Skeletal muscle cell (primary cell): ENCODE results near the gene PXMP2.
A peak's percentile ranks its signal among the peaks of the same experiment; 100 is the strongest.

Source experiments
- DNase-seq: peaks from one replicate; pipeline ENCODE4 v3.0.0-alpha.2; 2010; ENCODE audit warnings: low read depth
- H3K4me3 ChIP-seq: 2 replicates; pipeline ENCODE4 v1.5.1; 2011; ENCODE audit warnings: low read depth, mild to moderate bottlenecking, control low read depth, low read length, moderate library complexity

Gene PXMP2

GRCh38 chr12:132719141-132719953 is 32.0 kb downstream of the PXMP2 start:
- no peak overlapping the region for H3K4me3 ChIP-seq
- no peak for DNase-seq

DNA sequence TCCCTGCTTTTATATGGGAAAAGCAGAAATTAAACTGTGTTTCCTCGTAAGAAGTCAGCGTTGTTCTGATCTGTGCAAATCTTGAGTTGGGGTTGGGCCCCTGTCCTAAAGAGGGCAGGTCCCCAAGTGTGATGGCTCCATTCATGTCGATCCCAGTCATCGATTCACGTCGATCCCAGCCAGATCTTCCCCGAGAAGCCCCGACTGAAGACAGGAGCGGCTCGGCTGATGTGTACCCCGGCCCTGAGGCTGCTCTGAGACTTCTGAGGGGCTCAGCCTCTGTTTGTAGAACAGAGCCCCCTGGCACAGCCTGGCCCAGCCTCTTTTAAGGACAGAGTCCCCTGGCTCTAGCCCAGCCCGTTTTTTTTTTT is 32.6 kb downstream of the PXMP2 start:
- H3K4me3 ChIP-seq = no peak overlapping the region
- no peak for DNase-seq

DNA sequence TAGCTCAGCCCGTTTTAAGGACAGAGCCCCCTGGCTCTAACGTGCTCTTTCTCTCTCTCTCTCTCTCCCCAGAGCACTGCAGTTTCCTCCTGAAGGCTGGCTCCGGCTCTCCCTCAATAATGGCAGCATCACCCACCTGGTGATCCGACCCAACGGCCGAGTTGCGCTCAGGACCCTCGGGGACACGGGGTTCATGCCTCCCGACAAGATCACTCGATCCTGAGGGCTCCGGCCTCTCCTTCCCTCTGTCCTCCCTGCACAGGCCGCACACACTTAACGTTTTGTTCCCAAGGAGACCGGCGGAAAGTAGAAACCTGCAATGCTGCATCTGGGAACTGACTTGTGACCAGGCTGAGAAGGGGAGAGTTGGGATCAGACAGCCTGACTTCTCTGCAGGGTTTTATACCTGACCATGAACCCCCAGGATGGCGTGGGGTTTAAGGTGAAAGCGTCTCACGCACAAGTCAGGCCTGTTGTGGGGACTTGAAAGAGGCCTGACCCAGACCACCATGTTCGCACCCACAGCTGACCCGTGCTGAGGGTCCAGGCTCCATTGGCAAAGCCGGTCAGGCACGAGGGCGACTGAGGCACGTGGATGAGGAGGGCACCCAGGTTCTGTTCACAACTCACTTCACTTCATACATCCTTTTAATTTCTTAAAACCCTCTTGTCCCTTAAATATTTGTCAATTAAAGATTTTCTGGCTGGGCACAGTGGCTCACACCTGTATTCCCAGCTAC is 33.4 kb downstream of the PXMP2 start:
- no peak for DNase-seq
- no peak overlapping the region for H3K4me3 ChIP-seq

DNA sequence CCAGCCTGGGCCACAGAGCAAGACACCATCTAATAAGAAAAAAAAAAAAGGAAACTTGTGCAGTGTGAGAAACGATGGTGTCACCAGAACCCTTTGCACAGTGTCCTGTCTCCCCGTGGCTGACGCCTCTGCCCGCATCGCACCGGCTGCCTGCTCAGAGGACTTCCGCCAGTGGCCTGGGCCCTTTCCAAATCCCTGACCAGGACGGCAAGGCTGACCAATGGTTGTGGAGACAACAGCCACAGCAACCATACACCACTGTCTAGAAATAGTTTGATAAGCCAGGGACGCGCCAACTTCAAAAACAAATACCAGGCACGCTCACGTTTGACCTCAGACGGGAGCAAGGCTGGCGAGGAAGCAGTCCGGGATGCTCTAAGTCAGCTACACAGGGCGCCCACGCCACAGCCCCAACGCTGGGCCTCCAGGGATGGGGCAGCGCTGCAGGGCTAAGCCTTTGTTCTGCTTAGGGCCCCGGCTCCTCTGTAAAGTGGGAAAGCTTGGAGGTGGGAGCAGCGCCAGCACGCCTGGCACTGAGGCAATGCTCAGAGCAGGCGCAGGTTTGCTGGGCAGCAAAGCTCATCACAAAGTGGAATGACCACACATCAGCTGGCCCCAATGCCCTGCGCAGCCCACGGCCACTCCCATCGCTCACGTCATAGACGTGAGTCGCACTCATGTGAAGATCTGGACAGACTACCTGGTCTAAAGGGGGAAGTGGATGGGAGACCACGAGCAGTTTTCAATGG is 35.8 kb downstream of the PXMP2 start:
- DNase-seq = no peak

DNA sequence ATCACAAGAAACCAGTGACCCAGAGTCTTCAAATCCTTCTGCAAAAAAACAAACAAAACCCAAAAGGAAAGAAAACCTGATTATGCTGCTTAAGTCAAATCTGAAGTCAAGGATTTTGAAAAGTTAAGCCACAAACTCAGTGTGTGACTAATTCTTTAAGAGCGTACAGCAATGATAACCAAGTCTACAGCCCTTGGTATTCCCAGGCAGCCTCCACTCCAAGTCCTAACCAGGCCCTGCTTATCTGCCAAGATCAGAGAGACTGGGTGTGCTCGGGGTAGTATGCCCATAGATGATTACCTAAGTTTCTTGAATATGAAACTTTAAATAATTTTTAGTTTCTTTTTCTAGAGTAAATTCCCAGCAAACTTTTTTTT is 36.4 kb downstream of the PXMP2 start:
- H3K4me3 ChIP-seq = no peak overlapping the region
- DNase-seq = no peak

More for the DNA sequence above, 35.8 kb downstream of the PXMP2 start:
- no peak overlapping the region for H3K4me3 ChIP-seq

- DNase-seq = peak; percentile 3
- H3K4me3 ChIP-seq = no peak overlapping the region
Observed at GRCh38 chr12:132724506-132725241, 37.3 kb downstream of the PXMP2 start.

- DNase-seq = no peak
- no peak overlapping the region for H3K4me3 ChIP-seq
Observed at GRCh38 chr12:132726386-132726785, 39.0 kb downstream of the PXMP2 start.

DNA sequence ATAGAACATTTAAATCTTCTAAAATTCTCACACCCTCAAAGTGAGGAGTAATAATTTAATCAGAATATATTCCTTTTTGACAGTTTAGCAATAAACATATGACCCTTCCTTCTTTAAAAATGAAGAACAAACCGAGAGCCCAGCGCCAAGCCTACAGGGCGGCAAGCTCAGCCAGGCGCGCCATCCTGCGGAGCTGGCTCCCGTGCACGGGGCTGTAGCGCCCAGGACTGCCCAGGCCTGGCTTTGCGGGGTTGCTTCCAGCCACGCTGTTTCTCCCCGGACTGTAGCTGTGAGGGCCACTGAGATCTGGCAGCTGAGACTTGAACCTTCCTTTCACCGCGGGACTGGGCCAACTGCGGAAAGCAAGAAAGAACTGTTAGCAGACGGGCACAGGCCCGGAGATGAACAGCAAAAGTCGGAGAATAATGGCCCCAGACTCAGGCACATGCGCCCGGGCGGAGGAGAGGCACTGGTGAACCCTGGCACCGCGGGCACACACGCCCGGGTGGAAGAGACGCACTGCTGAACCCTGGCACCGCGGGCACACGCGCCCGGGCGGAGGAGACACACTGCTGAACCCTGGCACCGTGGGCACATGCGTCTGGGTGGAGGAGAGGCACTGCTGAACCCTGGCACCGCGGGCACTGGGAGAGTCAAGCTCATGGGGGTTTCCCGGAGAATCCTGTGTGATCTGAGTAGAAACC is 39.9 kb downstream of the PXMP2 start:
- H3K4me3 ChIP-seq = no peak overlapping the region
- DNase-seq = no peak

DNA sequence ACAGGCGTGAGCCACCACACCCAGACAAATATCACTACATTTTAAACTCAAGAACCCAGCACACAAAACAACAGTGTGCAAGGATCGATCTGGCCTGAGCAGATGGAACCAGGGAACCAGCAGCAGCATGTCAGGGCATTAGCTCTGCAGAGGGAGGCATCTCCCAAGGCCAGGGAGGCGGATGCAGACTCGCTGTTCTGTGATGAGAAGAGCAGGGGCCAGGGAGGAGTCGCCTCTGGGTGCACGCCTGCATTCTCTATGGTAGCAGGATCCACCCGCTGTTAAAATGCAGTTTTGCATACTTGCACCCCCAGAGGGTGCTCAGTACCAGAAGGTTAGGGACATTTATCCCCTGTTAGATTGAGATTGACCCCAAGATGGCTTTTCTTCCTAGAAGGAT is 41.1 kb downstream of the PXMP2 start:
- no peak for DNase-seq
- H3K4me3 ChIP-seq = no peak overlapping the region

GRCh38 chr12:132729541-132730320 is 42.3 kb downstream of the PXMP2 start:
- H3K4me3 ChIP-seq = no peak overlapping the region
- no peak for DNase-seq

- DNase-seq = no peak
- H3K4me3 ChIP-seq = no peak overlapping the region
Observed at GRCh38 chr12:132730353-132730752, 43.0 kb downstream of the PXMP2 start.

DNA sequence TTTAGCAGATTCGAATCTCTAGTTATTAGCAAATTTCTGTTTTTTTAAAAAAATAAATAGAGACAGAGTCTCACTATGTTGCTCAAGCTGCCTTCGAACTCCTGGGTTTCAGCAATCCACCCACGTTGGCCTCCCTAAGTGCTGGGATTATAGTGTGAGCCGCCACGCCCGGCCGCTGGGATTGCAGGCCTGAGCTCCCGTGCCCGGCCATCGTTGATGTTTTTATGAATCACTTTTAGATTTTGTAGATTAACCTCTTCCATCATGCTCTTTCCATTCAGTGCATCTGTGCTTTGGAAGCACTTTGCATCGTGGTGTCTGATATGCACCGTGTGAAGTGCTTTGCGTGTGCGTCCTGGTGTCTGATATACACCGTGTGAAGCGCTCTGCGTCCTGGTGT is 44.2 kb downstream of the PXMP2 start:
- DNase-seq = no peak
- no peak overlapping the region for H3K4me3 ChIP-seq

DNA sequence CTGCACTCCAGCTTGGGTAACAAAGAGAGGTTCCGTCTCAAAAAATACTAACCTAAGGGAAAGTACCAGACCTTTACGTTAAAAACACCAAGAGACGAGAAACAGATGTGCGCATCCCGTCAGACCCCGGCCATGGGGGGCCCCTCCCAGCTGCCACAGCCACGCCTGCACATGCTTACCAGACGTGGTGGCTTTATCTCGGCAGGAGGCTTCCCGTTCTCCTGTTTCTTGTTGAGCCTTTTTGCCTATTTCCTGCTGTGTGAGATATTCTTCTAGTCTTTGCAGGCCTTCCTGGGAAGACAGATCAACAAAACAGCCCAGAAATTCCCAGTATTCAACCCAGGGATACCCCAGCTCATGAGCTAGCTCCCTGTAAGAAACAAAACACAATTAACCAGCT is 46.8 kb downstream of the PXMP2 start:
- no peak for DNase-seq
- no peak overlapping the region for H3K4me3 ChIP-seq

GRCh38 chr12:132735496-132735895 is 48.1 kb downstream of the PXMP2 start:
- H3K4me3 ChIP-seq = no peak overlapping the region
- no peak for DNase-seq

DNA sequence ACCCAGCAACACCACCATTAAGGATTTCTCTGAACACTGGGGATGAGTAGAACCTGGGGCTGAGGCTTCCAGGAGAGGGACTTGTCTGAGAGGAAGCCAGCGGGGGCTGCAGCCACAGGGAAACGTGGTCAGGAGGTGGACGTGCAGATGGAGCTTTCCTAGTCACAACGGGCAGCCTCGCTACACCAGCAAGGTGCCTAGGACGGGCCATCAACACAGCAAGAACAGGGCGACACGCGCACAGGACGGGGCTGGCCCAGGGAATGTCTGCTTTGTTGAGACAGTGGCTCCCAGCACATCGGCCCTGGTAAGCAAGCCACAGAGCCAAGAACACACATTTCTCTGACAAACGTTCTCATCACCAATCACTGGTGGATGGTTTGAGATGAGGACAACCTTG is 49.0 kb downstream of the PXMP2 start:
- no peak for DNase-seq
- H3K4me3 ChIP-seq = no peak overlapping the region

DNA sequence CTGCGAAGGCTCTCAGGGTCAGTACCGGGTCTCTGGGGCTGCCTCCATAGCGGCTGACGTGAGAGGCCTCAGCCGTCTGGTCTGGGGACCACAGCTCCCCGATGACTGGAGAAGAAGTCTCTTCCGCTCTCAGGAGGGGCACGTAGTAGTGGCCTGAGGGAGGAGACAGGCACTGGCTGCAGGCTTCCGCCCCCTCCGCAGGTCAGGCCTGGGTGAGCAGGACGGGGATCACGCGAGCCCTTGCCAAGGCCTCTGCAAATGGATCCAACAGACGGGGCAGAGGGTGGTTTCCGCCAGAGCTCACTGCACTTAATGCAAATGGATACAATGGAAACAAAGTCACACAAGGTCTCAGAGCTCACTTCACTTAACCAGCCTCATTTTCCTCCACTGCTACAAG is 49.5 kb downstream of the PXMP2 start:
- no peak for DNase-seq
- H3K4me3 ChIP-seq = no peak overlapping the region

- H3K4me3 ChIP-seq = no peak overlapping the region
- no peak for DNase-seq
Observed at GRCh38 chr12:132739600-132740312, 52.4 kb downstream of the PXMP2 start.

DNA sequence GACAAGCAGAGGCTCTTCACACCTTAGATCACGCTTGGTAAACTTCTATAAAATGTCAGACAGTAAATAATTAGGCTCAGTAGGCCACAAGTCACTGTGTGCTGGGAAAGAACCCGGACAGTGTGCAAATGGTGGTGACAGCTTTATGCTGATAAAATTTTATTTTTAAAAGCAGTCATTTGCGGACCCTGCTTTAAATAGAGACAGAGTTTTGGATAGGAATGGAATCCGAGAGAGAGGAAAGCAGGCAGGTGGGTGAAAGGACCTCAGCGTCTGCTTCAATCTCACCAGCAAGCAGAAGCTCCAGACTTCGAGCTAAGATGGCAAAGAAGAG is 52.9 kb downstream of the PXMP2 start:
- DNase-seq = no peak
- no peak overlapping the region for H3K4me3 ChIP-seq
